NCI-H510A treated with DMSO at 0.1 percent for 48 hours (cell line): ENCODE results near the gene ACP4.
"Not testable (repeated sequence)": the region's sequence is repeated elsewhere in the genome, so short reads cannot be mapped to it uniquely, and the experiment has no call there.

Experiments used
- DNase-seq: peaks from one replicate; lab custom pipeline; 2025; lab: John Stamatoyannopoulos, UW

ACP4 gene

DNA sequence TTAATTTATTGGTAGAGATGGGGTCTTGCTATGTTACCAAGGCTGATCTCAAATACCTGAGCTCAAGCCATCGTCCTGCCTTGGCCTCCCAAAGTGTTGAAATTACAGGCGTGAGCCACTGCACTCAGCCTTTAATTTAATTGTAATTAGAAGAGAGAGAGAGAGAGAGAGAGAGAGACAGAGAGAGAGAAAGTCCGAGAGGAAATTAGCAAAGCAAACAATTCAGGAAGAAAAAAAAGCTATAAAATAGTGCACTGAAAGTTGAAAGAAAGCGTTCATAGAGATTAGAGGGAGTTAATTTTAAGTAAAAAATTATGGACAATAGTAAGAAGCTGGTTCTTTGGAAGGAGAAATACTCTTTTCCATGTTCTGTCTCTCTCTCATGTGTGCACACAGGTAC lies 13.0 kb upstream of the ACP4 start:
- DNase-seq, result no peak

DNA sequence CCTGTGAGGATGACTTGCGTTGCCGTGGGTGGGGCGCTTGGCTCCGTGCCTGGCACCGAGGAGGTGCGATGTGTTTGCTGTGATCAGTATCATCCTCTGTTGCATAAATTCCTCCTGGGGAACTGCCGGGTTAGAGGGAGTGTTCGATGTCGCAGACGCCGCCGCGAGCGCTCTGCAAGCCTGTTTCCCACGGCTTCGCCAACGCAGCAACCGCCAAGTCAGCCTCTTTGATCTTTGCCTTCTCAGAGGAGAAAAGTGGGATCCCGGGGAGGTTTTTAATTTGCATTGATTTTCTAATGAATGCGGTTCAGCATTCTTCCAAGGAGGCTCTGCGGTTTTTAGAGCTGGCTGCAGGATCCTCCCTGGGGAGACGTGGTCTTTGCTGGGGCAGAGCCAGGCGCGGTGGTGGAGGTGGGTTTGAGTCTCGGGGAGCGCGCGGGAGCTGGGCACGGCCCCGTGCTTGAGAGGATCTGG lies 12.3 kb upstream of the ACP4 start:
- DNase-seq, result no peak

GRCh38 chr19:50778906-50779430 lies 11.2 kb upstream of the ACP4 start:
- no peak for DNase-seq

GRCh38 chr19:50779504-50780457 lies 10.4 kb upstream of the ACP4 start:
- DNase-seq, result no peak

DNA sequence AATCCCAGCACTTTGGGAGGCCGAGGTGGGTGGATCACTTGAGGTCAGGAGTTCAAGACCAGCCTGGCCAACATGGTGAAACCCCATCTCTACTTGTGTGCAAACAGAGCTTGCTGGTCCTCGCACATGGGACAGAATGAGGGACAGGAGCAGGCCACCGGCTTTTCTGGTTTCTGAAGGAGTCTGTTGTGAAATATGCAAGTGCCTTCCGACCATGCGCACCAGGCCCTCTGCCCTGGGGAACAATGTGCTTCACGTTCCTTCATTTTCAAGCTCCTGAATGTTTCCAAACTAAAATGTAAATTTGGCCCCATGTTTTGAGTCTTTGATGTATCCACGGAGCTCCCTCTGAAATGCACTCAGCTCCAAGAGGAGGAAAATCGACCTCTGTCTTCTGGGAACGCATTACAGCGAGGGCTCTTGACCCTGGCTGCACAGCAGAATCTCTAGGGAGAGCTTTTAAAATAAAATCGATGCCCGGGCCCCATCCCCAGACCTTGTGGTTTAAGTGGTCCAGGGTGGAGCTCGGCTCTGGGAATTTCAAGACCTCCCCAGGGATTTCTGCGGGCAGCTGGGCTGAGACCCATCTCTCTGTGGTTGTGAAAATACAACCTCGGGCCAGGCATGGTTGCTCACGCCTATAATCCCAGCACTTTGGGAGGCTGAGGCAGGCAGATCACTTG lies 9.3 kb upstream of the ACP4 start:
- DNase-seq, result no peak

- not testable (repeated sequence) for DNase-seq
Observed at GRCh38 chr19:50783848-50784152, 6.4 kb upstream of the ACP4 start.

DNA sequence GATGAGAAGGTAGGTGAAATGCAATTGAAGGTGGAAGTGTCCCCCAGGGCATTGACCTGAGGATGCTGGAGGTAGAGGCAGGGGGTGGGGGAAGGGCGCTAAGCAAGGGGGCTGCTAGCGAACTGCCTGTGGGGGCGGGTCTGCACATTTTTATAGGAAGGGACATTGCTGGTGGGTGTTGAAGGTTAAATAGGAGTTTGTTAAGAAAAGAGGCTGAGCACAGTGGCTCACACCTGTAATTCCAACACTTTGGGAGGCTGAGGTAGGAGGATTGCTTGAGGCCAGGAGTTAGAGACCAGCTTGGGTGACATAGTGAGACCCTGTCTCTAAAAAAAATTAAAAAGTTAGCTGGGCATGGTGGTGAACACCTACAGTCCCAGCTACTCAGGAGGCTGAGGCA lies 5.5 kb upstream of the ACP4 start:
- DNase-seq, result no peak

DNA sequence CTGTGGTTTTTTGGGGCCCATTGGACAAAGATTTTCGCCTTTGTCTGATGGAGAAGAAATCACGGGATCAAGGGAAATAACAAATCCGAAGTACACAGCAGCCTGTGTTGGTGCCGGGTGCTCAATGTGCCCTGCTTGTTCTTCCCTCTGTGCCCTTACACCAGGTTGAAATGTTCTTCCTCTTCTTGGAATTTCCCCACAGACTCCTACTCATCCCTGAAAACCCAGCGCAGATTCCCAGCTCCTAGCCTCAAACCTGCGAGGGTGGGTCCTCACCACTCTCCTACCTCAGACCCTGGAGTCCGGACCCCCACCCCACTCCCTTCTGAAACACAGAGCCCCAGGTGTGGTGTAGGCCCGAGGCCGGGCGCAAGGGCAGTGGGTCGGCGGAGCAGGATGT lies 4.9 kb upstream of the ACP4 start:
- no peak for DNase-seq

GRCh38 chr19:50790922-50791467 lies 780 bp downstream of the ACP4 start:
- DNase-seq, result no peak

DNA sequence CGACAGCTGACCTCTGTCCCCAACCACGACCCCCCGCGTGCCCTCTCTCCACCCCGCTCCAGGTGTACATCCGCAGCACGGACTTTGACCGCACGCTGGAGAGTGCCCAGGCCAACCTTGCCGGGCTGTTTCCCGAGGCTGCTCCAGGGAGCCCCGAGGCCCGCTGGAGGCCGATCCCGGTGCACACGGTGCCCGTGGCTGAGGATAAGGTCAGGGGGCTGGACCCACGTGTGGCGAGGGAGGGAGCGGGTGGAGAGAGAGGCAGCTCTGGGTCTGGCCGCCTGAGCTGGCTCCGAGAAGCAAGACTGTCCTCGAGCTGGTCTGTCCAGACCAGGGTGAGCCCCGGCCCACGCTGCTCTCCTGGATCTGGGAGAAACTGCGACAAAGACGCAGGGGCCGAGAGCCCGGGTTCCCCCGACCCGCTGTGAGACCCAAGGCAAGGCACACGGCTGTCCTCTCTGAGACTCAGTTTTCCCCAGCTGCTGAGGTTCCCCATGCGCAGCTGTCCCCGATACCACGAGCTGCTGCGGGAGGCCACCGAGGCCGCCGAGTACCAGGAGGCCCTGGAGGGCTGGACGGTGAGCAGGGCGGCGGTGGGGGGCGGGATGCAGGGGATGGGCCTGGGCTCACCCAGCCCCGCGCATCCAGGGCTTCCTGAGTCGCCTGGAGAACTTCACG lies 1.5 kb downstream of the ACP4 start:
- DNase-seq, result no peak

GRCh38 chr19:50792272-50793250 lies 2.3 kb downstream of the ACP4 start:
- no peak for DNase-seq

GRCh38 chr19:50793558-50794065 lies 3.4 kb downstream of the ACP4 start:
- no peak for DNase-seq

DNA sequence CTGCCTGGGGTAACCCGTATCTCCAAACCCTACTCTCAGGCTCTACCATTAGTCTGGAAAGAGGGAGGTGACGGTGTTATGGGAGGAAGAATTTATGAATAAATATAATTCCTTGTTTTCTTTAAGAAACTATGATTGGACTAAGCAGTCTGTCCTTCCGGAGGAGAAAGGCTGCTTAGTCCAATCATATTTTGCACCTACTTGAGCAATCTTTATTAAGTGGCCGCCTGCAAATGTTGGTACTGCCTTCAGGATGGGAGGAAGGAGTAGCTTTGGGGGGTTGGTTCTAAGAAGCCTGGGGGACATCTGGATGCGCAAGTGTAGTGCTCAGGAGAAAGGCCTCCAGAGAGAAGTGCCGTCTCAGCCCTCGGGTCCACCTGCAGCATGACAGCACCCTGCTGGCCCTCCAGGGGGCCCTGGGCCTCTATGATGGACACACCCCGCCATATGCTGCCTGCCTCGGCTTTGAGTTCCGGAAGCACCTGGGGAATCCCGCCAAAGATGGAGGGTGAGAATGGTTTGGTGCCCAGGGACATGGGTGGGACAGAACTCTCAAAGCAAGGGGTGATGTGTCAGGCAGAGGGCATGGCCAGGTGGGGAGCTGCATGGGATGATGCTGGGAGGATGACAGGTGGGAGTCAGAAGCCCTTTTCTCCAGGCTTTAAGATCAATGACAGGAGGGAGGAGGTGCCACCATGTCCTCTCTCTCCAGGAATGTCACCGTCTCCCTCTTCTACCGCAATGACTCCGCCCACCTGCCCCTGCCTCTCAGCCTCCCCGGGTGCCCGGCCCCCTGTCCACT lies 4.1 kb downstream of the ACP4 start:
- peak; percentile 52 for DNase-seq

GRCh38 chr19:50794876-50795663 lies 4.9 kb downstream of the ACP4 start:
- DNase-seq, result no peak

DNA sequence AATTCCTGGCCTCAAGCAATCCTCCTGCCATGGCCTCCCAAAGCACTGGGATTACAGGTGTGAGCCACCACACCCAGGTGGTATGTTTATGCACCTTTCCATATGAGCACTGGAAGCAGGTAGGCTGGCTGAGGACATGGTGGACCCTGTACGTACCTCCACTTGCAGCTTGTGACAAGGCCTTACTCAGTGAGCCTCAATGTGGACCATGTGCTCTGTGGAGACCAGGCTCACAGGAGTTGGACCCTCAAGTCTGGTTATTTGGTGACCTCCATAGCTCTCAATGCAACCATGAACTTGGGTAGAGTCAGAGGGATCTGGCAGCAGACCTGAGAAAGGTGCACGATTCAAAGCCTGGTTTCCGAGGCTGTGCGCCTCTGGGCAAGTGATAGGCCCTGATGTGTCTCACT lies 5.5 kb downstream of the ACP4 start:
- DNase-seq, result no peak

- no peak for DNase-seq
Observed at GRCh38 chr19:50796128-50796633, 6.0 kb downstream of the ACP4 start.

GRCh38 chr19:50796634-50797428 lies 6.6 kb downstream of the ACP4 start:
- no peak for DNase-seq

DNA sequence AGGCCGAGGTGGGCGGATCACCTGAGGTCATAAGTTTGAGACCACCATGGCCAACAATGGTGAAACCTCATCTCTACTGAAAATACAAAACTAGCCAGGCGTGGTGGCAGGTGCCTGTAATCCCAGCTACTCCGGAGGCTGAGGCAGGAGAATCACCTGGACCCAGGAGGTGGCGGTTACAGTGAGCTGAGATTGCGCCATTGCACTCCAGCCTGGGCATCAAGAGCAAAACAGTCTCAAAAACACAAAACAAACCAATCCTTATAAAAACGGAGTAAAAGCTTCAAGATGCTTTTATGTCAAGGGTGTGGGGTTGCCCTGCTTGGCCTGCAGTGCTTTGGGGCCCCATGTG lies 7.2 kb downstream of the ACP4 start:
- no peak for DNase-seq
